ENCODE measurements around the gene SIGMAR1. TPM values are rescaled to one million over a fixed set of nuclear protein-coding genes. Genes with fewer than 3 reads are reported as not detected.
A peak's percentile ranks its signal among the peaks of the same experiment; 100 is the strongest.

SIGMAR1 gene
- 59.0 and 79.7 TPM in 2 replicates for total RNA-seq (ENCODE audit: low replicate concordance)
- long read RNA-seq, partial matches to known transcripts: 0 of 2 reads
- long read RNA-seq, other reads (novel, unspliced or antisense): 0 of 2 reads

- TF ChIP-seq CTCF (conservative IDR thresholded peaks at IDR 0.05): no peak
- peaks cover 22% of the 10 kb centered on the region for H3K4me1 Mint-ChIP-seq (ENCODE audit: unreplicated experiment)
- H3K9me3 Mint-ChIP-seq: no peaks in the 10 kb centered on the region
These were observed at the start of gene SIGMAR1 for GRCh38 chr9:34637356-34638137. Gene SIGMAR1, minus strand, starts transcription at chr9:34637787. Its CDS starts 90 bp downstream, at chr9:34637697.

GRCh38 chr9:34686732-34687131 is 49.1 kb upstream of the SIGMAR1 start:
- Mint-ChIP-seq H3K27ac (no peak overlapping the region), H3K9me3 (no peaks in the 10 kb centered on the region), H3K36me3 (peaks cover 18% of the 10 kb centered on the region), H3K4me1 (ENCODE audit: unreplicated experiment) (peaks cover 6% of the 10 kb centered on the region), H3K27me3 (no peaks in the 10 kb centered on the region), H3K4me3 (no peak overlapping the region)
- TF ChIP-seq CTCF (conservative IDR thresholded peaks at IDR 0.05): no peak
- no peak for DNase-seq (ENCODE audit: extremely low spot score, unreplicated experiment)

More at GRCh38 chr9:34637356-34638137, at the start of gene SIGMAR1:
- Mint-ChIP-seq H3K4me3 (peak within 1 kb of the TSS; percentile 91), H3K36me3 (no peaks in the 10 kb centered on the region), H3K27ac (peak within 1 kb of the TSS; percentile 76), H3K27me3 (peaks cover 3% of the 10 kb centered on the region)
- DNase-seq (ENCODE audit: extremely low spot score, unreplicated experiment): peak; percentile 94

- Mint-ChIP-seq H3K4me3 (no peak overlapping the region), H3K9me3 (no peaks in the 10 kb centered on the region), H3K4me1 (ENCODE audit: unreplicated experiment) (peaks cover 6% of the 10 kb centered on the region), H3K36me3 (peaks cover 18% of the 10 kb centered on the region), H3K27me3 (no peaks in the 10 kb centered on the region), H3K27ac (no peak overlapping the region)
- no peak for DNase-seq (ENCODE audit: extremely low spot score, unreplicated experiment)
- TF ChIP-seq CTCF (conservative IDR thresholded peaks at IDR 0.05): no peak
These were observed 48.6 kb upstream of the SIGMAR1 start for GRCh38 chr9:34686231-34686630.

- no peak overlapping the region for H3K4me3 Mint-ChIP-seq
- no peak overlapping the region for H3K27ac Mint-ChIP-seq
- TF ChIP-seq CTCF (conservative IDR thresholded peaks at IDR 0.05): no peak
- no peak for DNase-seq (ENCODE audit: extremely low spot score, unreplicated experiment)
- H3K27me3 Mint-ChIP-seq: no peaks in the 10 kb centered on the region
- no peaks in the 10 kb centered on the region for H3K9me3 Mint-ChIP-seq
- H3K4me1 Mint-ChIP-seq (ENCODE audit: unreplicated experiment): peaks cover 6% of the 10 kb centered on the region
- H3K36me3 Mint-ChIP-seq: peaks cover 24% of the 10 kb centered on the region
These were observed 48.0 kb upstream of the SIGMAR1 start for GRCh38 chr9:34685591-34685990.

- Mint-ChIP-seq H3K4me3 (no peak overlapping the region), H3K27ac (no peak overlapping the region), H3K36me3 (peaks cover 24% of the 10 kb centered on the region), H3K4me1 (ENCODE audit: unreplicated experiment) (peaks cover 6% of the 10 kb centered on the region), H3K27me3 (no peaks in the 10 kb centered on the region), H3K9me3 (no peaks in the 10 kb centered on the region)
- DNase-seq (ENCODE audit: extremely low spot score, unreplicated experiment): no peak
- TF ChIP-seq CTCF (conservative IDR thresholded peaks at IDR 0.05): no peak
These were observed 47.2 kb upstream of the SIGMAR1 start for GRCh38 chr9:34684816-34685215.

Measured in type B pancreatic cell (in vitro differentiated cells).